HUDEP-2 (cell line): ENCODE results near the gene TAOK2.
A peak's percentile ranks its signal among the peaks of the same experiment; 100 is the strongest.

Experiments
- DNase-seq, 76 experiments: peaks; one replicate each; lab custom pipeline; 2025; ENCODE audit not compliant: unreplicated experiment in 76 of 76; lab: John Stamatoyannopoulos, UW

TAOK2 gene

DNA sequence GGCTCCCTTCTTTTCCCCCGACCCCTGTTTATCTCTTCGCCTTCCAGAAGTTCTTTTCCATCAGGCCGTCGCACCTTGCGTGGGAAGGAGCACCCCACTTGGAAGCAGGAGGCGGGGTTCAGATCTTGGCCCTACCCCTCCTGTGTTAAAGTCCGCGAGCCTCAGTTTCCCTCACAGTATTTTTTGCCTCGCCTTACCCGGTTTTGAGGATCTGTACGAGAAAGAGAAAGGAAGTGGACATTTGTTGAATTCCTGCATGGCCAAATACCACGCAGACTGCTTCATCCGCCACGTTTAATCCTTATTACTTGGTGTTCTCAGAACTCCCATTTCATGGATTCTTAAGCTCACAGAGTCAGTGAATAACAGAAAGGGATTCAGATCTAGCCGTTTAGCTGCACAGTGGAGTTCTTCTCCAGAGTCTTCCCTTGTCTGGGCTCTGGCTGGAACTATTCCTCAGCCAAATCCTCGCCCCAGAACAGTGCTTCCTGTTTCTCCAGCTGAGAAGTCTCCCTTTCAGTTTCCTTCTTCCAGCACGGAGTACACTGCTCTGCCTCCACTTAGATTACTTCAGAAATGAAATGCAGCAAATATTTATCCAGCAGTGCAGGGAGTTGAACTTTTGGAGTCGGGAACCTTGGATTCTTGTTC lies 11.2 kb upstream of the TAOK2 start:
- DNase-seq = no peak

DNA sequence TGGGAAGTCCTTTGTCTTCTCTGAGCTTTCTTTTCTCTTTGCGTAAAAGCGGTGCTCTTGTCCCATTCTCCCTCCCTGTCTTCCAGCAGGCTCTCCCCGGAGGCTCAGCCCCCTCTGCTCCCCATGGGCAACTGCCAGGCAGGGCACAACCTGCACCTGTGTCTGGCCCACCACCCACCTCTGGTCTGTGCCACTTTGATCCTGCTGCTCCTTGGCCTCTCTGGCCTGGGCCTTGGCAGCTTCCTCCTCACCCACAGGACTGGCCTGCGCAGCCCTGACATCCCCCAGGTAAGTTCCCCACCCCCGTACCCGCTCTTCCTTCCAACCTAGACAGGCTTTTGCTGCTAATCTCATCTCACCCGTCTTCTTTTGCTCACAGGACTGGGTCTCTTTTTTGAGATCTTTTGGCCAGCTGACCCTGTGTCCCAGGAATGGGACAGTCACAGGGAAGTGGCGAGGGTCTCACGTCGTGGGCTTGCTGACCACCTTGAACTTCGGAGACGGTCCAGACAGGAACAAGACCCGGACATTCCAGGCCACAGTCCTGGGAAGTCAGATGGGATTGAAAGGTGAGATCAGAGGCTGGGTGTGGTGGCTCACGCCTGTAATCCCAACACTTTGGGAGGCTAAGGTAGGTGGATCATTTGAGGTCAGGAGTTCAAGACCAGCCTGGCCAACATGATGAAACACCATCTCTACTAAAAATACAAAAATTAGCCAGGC lies 10.5 kb upstream of the TAOK2 start:
- no peak for DNase-seq

DNA sequence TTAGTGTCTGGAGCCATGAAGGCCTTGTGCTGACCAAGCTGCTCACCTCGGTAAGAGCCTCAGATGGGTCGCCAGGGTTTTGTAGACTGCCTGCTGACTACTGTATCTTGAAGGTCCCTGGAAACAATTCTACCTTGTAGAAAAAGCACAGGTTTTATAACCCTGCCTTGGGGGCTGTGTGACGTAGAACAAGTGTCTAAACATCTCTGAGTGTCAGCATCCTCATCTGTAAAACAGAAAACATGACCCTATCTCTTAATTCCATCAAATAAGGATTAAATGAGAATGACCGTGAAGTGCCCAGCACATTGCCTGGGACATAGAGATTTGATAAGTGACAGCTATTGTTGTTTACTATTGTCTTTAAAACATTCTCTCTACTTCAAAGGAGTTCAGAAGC lies 5.5 kb upstream of the TAOK2 start:
- DNase-seq = no peak

GRCh38 chr16:29971304-29971703 lies 2.4 kb upstream of the TAOK2 start:
- no peak for DNase-seq

- no peak for DNase-seq
Observed at GRCh38 chr16:29972500-29972899, 1.2 kb upstream of the TAOK2 start.

- DNase-seq = peak in 1 of 76 experiments; percentile 50
Observed at GRCh38 chr16:29972992-29973383, 680 bp upstream of the TAOK2 start.

- peak in 3 of 76 experiments; percentile 8 to 15 (median 10) for DNase-seq
Observed at GRCh38 chr16:29974291-29975133, 844 bp downstream of the TAOK2 start.

GRCh38 chr16:29975134-29975538 lies 1.5 kb downstream of the TAOK2 start:
- peak in 1 of 76 experiments; percentile 13 for DNase-seq

GRCh38 chr16:29975811-29976511 lies 2.3 kb downstream of the TAOK2 start:
- DNase-seq = peak in 19 of 76 experiments; percentile 6 to 43 (median 21)

GRCh38 chr16:29977063-29977825 lies 3.6 kb downstream of the TAOK2 start:
- DNase-seq = no peak

DNA sequence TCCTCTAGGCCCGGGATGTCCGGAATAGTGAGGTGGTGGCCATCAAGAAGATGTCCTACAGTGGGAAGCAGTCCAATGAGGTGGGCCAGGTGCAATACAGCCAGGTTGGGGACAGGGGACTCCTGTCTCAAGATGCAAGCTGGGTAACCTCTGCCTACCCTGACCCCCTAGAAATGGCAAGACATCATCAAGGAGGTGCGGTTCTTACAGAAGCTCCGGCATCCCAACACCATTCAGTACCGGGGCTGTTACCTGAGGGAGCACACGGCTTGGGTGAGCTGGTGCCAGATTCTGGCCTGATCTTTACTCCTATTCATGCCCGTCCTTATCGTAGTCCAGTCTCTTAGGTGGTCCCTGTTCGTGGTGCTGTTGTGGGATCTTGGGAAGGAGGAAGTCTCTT lies 4.4 kb downstream of the TAOK2 start:
- no peak for DNase-seq

- no peak for DNase-seq
Observed at GRCh38 chr16:29978564-29979270, 5.0 kb downstream of the TAOK2 start.

- no peak for DNase-seq
Observed at GRCh38 chr16:29982560-29983419, 9.1 kb downstream of the TAOK2 start.

- DNase-seq = no peak
Observed at GRCh38 chr16:29983420-29984136, 9.9 kb downstream of the TAOK2 start.

GRCh38 chr16:29984137-29984763 lies 10.6 kb downstream of the TAOK2 start:
- no peak for DNase-seq

DNA sequence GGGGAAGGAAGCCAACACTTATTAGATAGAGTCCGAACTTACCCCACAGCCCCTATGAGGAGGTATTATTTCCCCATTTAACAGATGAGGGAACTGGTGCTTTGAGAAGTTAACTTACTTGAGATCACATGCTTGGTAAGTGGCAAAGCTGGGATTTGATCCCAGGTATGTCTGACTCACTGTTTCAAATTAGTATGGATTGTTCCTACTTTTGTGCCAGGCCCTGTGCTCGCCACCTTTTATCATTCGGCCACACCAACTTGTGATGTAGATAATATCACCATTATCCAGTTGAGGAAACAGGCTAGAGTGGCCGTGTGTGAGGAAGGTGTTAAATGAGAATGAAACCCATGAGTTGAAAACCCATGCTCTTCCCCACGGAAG lies 11.1 kb downstream of the TAOK2 start:
- DNase-seq = no peak

DNA sequence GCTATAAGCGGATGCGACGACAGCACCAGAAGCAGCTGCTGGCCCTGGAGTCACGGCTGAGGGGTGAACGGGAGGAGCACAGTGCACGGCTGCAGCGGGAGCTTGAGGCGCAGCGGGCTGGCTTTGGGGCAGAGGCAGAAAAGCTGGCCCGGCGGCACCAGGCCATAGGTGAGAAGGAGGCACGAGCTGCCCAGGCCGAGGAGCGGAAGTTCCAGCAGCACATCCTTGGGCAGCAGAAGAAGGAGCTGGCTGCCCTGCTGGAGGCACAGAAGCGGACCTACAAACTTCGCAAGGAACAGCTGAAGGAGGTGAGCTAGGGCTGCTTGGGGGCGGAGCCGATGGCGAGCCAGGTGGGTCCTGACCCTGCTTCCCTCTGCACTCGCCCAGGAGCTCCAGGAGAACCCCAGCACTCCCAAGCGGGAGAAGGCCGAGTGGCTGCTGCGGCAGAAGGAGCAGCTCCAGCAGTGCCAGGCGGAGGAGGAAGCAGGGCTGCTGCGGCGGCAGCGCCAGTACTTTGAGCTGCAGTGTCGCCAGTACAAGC lies 11.7 kb downstream of the TAOK2 start:
- DNase-seq = no peak
